Peyer's patch (tissue), 4 donors: Measurements from ENCODE around the gene FOXL3. TPM values are rescaled to one million over a fixed set of nuclear protein-coding genes. Genes with fewer than 3 reads are reported as not detected.

ENCODE experiments used
- DNase-seq, 3 donors: peaks; one replicate each; pipeline ENCODE4 v3.0.0-alpha.2; 2017 to 2019
- H3K27ac ChIP-seq, 4 donors: fragments of 200-600 bp; sonication (generic); one replicate each; pipeline ENCODE4 v1.5.1; 2016 to 2019
- H3K27me3 ChIP-seq, 2 donors: fragments of 200-600 bp; sonication (generic); one replicate each; pipeline ENCODE4 v1.5.1; 2019
- H3K36me3 ChIP-seq, 3 donors: fragments of 200-600 bp; sonication (generic); one replicate each; pipeline ENCODE4 v1.5.1; 2016 to 2019
- H3K4me1 ChIP-seq, 4 donors: fragments of 200-600 bp; sonication (generic); one replicate each; pipeline ENCODE4 v1.5.1; 2016 to 2019
- H3K4me3 ChIP-seq, 4 donors: fragments of 200-600 bp; sonication (generic); 1 replicate in 3 of 4; 2 replicates in 1 of 4; pipeline ENCODE4 v1.5.1; 2016 to 2019; ENCODE audit warnings: mild to moderate bottlenecking in 1 of 4
- H3K9me3 ChIP-seq, 4 donors: fragments of 200-600 bp; sonication (generic); one replicate each; pipeline ENCODE4 v1.5.1; 2016 to 2019; ENCODE audit warnings: mild to moderate bottlenecking in 1 of 4
- CTCF ChIP-seq, 6 experiments: fragments of 450-650 bp in 4 of 6; fragments of 200-600 bp in 2 of 6; sonication (generic) in 1 of 6; IDR thresholded peaks; one replicate each; pipeline ENCODE4 v1.5.1; 2017 to 2019; ENCODE audit warnings: antibody characterized with exemption in 6 of 6, mild to moderate bottlenecking in 3 of 6, moderate library complexity in 1 of 6
- POLR2A ChIP-seq, 2 donors: fragments of 450-650 bp; IDR thresholded peaks; one replicate each; pipeline ENCODE4 v1.5.1; 2017; ENCODE audit warnings: antibody characterized with exemption in 2 of 2, mild to moderate bottlenecking in 2 of 2, moderate library complexity in 2 of 2
- total RNA-seq, 4 donors: library from RNA; depleted of rRNA; stranded (reverse); fragments of >200 nt; gene quantifications; one replicate each; pipeline ENCODE4 v1.1.0, GENCODE V29; 2016

Gene FOXL3
- total RNA-seq, 4 donors from 2014 or later = not detected

DNA sequence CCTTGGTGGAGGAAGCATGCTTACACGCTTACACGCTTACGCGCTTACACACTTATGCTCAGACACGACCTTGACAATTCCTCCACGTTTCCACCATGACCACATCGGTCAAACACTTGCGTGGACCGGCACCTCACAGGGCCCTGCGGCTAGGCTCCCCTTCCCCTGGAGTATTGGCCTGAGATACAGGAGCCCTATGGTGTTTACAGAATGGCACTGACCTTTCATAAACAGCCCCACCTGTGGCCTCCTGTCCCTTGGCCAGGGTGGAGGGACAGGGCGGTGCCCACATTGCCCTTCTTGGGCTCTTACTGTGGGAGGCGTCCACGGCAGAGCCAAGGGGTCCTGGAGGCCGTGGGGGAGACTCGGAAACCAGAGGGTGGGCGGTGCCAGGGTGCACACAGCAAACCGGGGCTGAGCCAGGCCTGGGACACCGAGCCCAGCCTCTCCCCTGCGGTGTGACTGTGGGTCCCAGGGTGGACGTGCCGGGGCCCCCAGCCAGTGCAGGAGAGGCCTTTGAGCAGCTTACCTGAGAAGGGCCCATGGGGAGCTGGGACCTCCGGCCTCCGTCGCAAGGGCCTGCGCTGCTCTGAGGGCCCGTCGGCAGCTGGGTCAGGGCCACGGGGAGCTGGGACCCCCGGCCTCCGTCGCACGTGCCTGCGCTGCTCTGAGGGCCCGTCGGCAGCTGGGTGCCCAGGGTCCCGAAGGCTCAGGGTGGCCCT is 44.2 kb upstream of the FOXL3 start:
- H3K36me3 ChIP-seq = peaks cover 0 to 47% (median 0%) of the 10 kb centered on the region in 3 donors
- H3K27ac ChIP-seq = peak overlapping the region in 1 of 4 donors; percentile 19
- H3K27me3 ChIP-seq = no peaks in the 10 kb centered on the region
- no peak for TF ChIP-seq CTCF (IDR thresholded peaks at IDR 0.05)
- TF ChIP-seq POLR2A (IDR thresholded peaks at IDR 0.05) = no peak
- no peak overlapping the region for H3K4me3 ChIP-seq
- peaks cover 0 to 6% (median 0%) of the 10 kb centered on the region in 4 donors for H3K4me1 ChIP-seq
- H3K9me3 ChIP-seq = no peaks in the 10 kb centered on the region
- no peak for DNase-seq

- Histone ChIP-seq H3K27me3 (no peaks in the 10 kb centered on the region), H3K27ac (no peak overlapping the region), H3K4me3 (no peak overlapping the region), H3K9me3 (no peaks in the 10 kb centered on the region), H3K4me1 (no peaks in the 10 kb centered on the region), H3K36me3 (peaks cover 0 to 52% (median 0%) of the 10 kb centered on the region in 3 donors)
- DNase-seq = no peak
- TF ChIP-seq POLR2A (IDR thresholded peaks at IDR 0.05) = no peak
- no peak for TF ChIP-seq CTCF (IDR thresholded peaks at IDR 0.05)
Observed at GRCh38 chr7:246451-246850, 43.5 kb upstream of the FOXL3 start.

DNA sequence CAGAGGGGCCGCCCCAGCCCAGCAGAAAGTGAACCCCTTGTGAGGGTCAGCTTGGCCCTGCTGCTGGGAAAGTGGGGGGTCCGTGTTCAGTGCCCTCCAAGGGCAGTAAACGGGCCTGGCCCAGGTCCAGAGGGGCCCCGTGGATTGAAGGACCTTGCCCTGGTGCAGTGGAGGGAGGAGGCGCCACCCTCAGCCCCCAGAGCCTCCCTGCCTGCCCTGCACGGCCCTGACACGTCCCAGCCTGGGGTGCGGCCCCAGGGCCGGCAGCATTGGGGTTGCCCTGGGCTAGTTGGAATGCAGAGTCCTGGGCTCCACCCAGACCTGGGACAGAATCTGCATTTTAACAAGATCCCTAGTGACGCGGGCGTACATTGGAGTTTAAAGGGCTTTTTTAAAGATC is 42.8 kb upstream of the FOXL3 start:
- no peak for DNase-seq
- no peak overlapping the region for H3K4me3 ChIP-seq
- H3K36me3 ChIP-seq = peaks cover 0 to 60% (median 0%) of the 10 kb centered on the region in 3 donors
- TF ChIP-seq POLR2A (IDR thresholded peaks at IDR 0.05) (no peak), CTCF (IDR thresholded peaks at IDR 0.05) (no peak)
- H3K9me3 ChIP-seq = no peaks in the 10 kb centered on the region
- no peaks in the 10 kb centered on the region for H3K27me3 ChIP-seq
- no peaks in the 10 kb centered on the region for H3K4me1 ChIP-seq
- H3K27ac ChIP-seq = no peak overlapping the region

DNA sequence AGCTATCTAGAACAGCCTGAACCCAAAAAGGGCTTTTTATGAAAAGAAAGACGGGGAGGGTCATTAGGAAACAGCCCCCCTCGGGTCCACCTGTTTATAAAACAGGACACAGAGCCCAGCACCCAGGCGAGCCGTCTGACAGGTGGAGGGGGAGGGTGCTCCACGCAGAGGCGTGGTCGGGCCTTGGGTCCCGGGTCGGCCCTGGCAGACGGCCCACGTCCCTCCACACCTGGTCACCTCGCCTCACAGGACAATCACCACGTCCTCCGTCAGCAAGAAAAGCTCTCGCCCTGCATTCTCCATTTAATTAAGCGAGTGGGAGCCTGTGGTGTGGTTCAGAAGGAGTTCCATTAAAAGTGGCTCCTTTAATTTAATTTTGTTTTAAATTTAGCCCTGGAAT is 42.3 kb upstream of the FOXL3 start:
- Histone ChIP-seq H3K4me1 (no peaks in the 10 kb centered on the region), H3K27me3 (no peaks in the 10 kb centered on the region), H3K4me3 (no peak overlapping the region), H3K36me3 (peaks cover 0 to 64% (median 0%) of the 10 kb centered on the region in 3 donors), H3K27ac (no peak overlapping the region), H3K9me3 (no peaks in the 10 kb centered on the region)
- DNase-seq = no peak
- TF ChIP-seq POLR2A (IDR thresholded peaks at IDR 0.05) = no peak
- no peak for TF ChIP-seq CTCF (IDR thresholded peaks at IDR 0.05)

- no peaks in the 10 kb centered on the region for H3K4me1 ChIP-seq
- no peaks in the 10 kb centered on the region for H3K9me3 ChIP-seq
- H3K36me3 ChIP-seq = peaks cover 0 to 74% (median 0%) of the 10 kb centered on the region in 3 donors
- no peaks in the 10 kb centered on the region for H3K27me3 ChIP-seq
- H3K4me3 ChIP-seq = no peak overlapping the region
- no peak overlapping the region for H3K27ac ChIP-seq
- DNase-seq = no peak
- TF ChIP-seq CTCF (IDR thresholded peaks at IDR 0.05) (no peak), POLR2A (IDR thresholded peaks at IDR 0.05) (no peak)
Observed at GRCh38 chr7:248732-249435, 41.1 kb upstream of the FOXL3 start.
